Measurements from ENCODE around the gene LAMA1. TPM values are rescaled to one million over a fixed set of nuclear protein-coding genes. Genes with fewer than 3 reads are reported as not detected.

The LAMA1 gene
- total RNA-seq, 1 experiment from 2014 or later: 28.8 TPM

DNA sequence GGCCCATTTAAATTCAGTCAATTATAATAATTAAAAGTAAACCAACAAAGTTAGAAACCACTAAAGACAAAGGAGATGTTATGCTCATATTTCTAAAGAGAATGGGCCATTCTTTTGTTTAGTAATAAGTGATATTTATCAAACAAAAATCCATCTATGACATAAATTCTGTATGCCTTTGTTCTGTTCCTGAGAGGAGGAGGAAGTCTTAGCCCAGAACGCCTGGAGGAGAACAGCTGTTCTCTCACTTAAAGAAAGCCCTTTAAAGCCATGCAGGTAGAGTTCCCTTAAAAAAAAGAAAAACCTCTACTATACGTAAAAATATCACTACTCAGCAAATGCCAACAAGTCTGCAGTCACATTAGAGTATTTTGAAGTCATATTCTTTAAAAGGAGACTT lies 15.5 kb downstream of the LAMA1 start:
- Histone ChIP-seq H3K56ac (ENCODE audit: insufficient read length, low read depth, low read length) (no peak overlapping the region), H2AK5ac (ENCODE audit: insufficient read length, low read length) (no peak overlapping the region), H3K79me2 (ENCODE audit: insufficient read depth, low read length) (no peaks in the 10 kb centered on the region; the same call in 1 of the 2 replicates), H3K4me1 (ENCODE audit: insufficient read depth, low read length) (no peaks in the 10 kb centered on the region), H3K27me3 (ENCODE audit: insufficient read depth, low read length) (no peaks in the 10 kb centered on the region), H3K4me2 (ENCODE audit: insufficient read depth, insufficient read length, low read length) (no peak overlapping the region), H3K27ac (ENCODE audit: insufficient read length, low read depth, low read length) (no peak overlapping the region), H3K4ac (ENCODE audit: low read depth, low read length) (no peak overlapping the region), H3K23me2 (ENCODE audit: insufficient read length, low read depth, low read length, poor library complexity, severe bottlenecking) (no peaks in the 10 kb centered on the region), H2BK12ac (ENCODE audit: insufficient read length, low read depth, low read length) (no peak overlapping the region), H2BK20ac (ENCODE audit: low read depth, low read length, poor library complexity, severe bottlenecking) (no peak overlapping the region), H3T11ph (ENCODE audit: low read length) (no peak overlapping the region), H3K9me3 (ENCODE audit: control insufficient read depth, low read depth, low read length) (no peaks in the 10 kb centered on the region), H2BK120ac (ENCODE audit: low read depth, low read length, poor library complexity, severe bottlenecking) (no peak overlapping the region), H4K20me1 (ENCODE audit: control insufficient read depth, insufficient read depth, insufficient read length) (no peaks in the 10 kb centered on the region), H3K14ac (ENCODE audit: insufficient read depth, low read length) (no peak overlapping the region), H3K18ac (ENCODE audit: insufficient read length, low read depth, low read length) (no peak overlapping the region), H3K79me1 (ENCODE audit: insufficient read depth, low read depth, low read length, poor library complexity, severe bottlenecking) (no peaks in the 10 kb centered on the region), H4K91ac (ENCODE audit: insufficient read length, low read depth, low read length) (no peak overlapping the region), H4K8ac (replicated peaks; ENCODE audit: insufficient read length, low read depth, low read length) (no peak overlapping the region), H2AFZ (ENCODE audit: low read length) (no peak overlapping the region), H3K9ac (ENCODE audit: extremely low read depth, insufficient read length, low read length) (no peak overlapping the region), H2BK5ac (ENCODE audit: insufficient read length, low read length) (no peak overlapping the region), H3K23ac (ENCODE audit: insufficient read length, low read depth, low read length) (no peak overlapping the region), H2BK15ac (ENCODE audit: low read depth, low read length) (no peak overlapping the region), H4K5ac (ENCODE audit: insufficient read length, low read depth, low read length) (no peak overlapping the region)
- Mint-ChIP-seq H3K27me3 (ENCODE audit: low read depth) (no peaks in the 10 kb centered on the region), H3K4me3 (no peak overlapping the region), H3K36me3 (ENCODE audit: insufficient read depth in 1 of 3, low read depth in 3 of 3) (peaks cover 2 to 19% (median 6%) of the 10 kb centered on the region in 3 experiments), H3K4me1 (no peaks in the 10 kb centered on the region), H3K27ac (no peak overlapping the region), H3K9me3 (peaks cover 6 to 8% of the 10 kb centered on the region in 2 experiments; a peak in 4 of 5 replicates)
- TF ChIP-seq, protein P1, sequence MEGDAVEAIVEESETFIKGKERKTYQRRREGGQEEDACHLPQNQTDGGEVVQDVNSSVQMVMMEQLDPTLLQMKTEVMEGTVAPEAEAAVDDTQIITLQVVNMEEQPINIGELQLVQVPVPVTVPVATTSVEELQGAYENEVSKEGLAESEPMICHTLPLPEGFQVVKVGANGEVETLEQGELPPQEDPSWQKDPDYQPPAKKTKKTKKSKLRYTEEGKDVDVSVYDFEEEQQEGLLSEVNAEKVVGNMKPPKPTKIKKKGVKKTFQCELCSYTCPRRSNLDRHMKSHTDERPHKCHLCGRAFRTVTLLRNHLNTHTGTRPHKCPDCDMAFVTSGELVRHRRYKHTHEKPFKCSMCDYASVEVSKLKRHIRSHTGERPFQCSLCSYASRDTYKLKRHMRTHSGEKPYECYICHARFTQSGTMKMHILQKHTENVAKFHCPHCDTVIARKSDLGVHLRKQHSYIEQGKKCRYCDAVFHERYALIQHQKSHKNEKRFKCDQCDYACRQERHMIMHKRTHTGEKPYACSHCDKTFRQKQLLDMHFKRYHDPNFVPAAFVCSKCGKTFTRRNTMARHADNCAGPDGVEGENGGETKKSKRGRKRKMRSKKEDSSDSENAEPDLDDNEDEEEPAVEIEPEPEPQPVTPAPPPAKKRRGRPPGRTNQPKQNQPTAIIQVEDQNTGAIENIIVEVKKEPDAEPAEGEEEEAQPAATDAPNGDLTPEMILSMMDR (conservative IDR thresholded peaks at IDR 0.05): no peak
- no CpG with 5 or more reads among the region's 2 CpGs for WGBS (ENCODE audit: extremely low coverage, insufficient read length, low lambda C conversion rate)
- no peak for DNase-seq
